Germinal center (tissue), 1 donor: ENCODE data around the gene S100A6.
A peak's percentile ranks its signal among the peaks of the same experiment; 100 is the strongest.

Source experiments
- DNase-seq: peaks from one replicate; pipeline ENCODE4 v3.0.0; 2012; ENCODE audit warnings: mixed read lengths, low spot score

Gene S100A6

DNA sequence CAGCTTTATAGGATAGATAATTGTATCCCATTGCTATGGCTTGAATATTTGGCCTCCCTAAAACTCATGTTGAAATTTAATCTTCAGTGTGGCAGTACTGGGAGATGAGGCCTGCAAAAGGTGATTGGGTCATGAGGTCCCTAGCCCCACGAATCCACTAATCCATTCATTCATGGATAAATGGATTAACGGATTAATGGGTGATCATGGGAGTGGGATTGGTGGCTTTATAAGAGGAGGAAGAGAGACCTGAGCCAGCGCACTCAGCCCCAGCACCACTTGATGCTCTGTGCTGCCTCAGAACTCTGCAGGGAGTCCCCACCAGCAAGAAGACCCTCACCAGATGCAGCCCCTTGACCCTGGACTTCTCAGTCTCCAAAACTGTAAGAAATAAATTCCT, 32.0 kb downstream of the S100A6 start:
- no peak for DNase-seq

DNA sequence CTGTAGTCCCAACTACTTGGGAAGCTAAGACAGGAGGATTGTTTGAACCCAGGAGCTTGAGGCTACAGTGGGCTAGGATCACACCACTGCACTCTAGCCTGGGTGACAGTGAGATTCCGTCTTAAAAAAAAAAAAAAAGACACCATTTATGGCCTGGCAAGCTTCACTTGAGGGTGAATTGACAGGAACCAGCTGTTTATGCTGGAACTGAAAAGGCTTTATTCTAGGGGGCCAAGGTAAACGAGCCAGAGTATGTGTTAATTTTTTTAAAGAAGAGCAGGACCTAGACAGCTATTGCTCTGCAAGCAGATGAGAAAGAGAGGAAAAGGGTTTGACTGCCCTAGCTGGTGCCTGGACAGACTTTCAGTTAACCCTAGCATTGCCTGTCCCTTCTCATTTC, 37.0 kb downstream of the S100A6 start:
- DNase-seq = no peak

DNA sequence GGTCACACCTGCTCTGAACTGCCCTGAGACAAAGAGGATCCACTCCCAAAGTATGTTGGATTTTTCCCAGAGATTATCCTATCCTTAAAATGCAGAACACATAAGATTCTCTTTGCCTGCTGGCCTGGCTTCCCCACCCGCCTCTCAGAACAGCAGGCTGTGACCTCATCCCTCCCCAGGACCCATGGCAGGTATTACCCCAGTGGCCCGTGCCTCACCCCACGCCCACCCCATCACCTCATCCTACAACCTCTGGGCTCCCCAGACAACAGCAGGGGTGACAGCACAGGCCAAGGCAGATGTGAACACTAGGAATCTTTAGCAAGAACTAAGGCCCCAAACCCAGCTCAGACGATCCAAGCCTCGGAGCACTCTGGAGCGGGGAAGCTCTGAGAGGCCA, 40.3 kb downstream of the S100A6 start:
- no peak for DNase-seq

DNA sequence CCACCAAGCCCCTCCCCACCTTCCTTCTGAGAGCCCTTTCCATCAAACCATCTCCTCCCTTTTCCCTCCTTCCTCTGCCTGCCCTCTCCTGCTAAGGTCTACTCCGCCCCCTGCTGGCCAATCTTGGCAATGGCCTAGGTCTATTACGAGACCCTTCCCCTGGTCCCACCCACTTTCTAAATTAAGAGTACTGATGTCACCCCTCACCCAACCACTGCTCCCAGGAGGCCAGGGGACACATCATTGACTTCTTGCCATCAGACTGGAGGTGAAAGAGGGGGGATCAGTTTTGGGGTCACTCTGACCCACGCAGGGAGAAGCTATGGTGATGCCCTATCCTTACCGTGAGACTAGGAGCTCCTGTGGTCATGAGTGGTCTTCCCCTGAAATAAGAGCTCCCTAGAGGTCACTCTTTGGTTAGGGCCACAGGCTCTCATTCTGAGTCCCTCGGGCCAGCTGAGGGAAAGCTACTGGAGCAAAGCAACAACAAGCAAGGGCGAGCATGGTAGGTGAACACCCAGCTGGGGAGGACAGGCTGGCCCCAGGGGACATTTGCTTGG, 40.7 kb downstream of the S100A6 start:
- peak; percentile 62 for DNase-seq

DNA sequence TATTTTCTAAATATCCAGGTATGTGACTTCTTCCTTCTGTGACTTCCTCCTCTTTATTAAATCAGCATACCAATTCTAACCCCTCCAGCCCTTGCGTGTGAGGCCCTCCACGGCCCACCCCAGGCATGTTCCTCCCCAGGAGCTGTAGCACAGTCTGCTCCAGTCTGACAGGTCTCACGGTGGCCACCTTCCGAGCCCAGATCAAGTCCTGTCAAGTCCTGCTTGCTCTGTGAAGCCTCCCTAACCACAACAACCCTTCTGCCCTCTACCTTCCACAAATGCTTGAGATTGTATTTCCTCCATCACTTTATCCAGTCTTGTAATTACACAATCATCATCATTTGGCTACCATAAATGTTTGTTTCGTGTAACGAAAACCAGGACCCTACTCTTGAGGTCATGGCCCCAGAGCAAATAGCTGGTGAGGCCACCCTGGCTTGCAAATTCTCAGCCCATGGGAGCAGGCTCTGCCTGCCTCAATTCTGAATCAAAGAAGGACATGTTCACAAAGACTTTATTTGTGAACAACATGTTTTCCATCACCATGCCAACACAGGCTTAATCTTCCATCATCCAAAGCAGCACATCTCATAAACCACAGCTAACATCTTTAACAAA, 42.3 kb downstream of the S100A6 start:
- no peak for DNase-seq

DNA sequence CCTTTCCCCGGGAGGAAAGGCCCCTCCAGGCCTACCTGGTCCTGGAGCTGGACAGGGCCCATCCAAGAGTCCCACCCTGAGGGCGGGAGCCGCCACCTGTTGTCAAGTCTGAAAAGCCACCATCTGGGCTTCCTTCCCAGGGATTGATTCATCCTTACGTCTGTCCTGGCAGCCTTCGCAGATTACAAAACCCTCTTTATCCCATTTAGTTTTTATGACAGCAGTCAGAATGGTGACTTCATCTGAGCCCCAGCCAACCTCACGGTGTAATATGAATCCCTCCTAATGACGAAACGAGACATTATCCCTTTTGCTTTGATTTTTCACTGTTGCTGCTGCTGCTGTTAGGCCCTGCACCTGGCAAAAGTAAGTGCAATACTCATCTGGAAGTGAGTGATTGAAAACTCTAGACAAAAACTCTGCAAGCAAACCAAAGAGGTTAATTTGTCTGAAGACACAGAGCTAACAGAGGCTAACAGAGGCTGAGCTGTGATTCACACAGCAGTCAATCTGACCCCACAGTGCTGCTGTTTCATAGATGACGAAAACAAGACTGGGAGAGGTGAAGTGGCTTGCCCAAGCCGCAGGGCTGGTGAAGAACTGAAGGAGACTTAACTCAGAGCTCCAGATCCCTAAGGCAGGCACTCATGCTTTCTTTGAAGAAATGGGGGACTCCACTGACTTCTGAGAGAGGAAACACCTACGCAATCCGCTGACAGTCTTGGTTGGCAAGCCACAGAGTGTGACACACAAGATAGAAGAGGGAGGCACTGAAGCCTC, 45.3 kb downstream of the S100A6 start:
- no peak for DNase-seq

DNA sequence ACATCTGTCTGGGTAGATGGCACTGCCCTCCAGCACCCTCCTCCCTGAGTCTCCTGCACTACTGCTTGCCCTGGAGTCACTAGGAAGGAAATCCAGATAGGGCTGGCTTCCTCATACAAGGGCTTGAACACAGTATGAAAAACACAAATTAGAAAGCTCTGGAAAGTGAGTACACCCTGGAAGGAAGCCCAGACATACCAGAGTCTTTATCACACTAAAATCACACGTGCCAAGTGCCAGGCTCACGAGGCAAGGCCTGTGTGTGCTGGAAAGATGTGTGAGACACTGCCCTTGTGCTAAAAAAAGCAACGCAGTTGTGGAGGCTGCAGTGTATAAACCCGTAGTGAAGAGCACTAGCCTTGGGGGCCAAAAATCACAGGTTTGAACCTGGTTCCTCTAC, 47.1 kb downstream of the S100A6 start:
- DNase-seq = no peak

DNA sequence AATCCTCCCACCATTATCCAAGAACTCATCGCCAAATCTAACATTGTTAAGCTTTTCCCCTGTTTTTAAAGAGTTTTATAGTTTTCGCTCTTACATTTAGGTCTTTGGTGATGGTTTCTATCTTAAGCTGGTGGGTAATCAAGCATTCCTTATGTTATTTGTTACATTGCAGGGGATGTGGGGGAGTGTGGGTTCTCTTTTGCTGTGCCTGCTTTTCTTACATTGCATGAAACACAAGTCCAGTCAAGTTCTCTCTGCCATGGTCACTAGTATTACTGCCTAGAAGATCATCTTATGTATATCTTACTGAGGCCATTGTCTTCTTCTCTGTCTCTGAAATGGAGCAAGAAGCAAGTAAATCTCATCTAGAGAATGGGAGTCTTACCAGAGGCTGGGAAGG, 48.1 kb downstream of the S100A6 start:
- no peak for DNase-seq

DNA sequence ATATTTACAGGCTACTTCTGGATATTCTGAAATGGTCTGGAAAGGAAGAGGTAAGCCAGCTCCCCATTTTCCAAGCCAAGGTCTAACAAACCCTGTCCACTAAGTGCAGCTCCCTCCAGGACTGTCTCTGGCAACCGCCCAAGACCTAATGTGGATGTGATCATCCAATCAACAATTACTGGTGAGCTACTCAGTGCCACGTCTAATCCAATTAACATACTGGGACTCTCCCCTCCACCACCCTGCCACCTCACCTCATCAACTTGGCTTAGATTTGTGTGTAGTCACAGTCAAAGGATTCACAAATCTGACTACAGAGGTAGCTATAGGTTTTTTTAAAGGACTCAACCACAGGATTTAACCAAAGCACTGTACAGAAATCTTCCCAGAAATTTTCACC, 49.9 kb downstream of the S100A6 start:
- no peak for DNase-seq
